ENCODE results near the gene NMRK2.
A peak's percentile ranks its signal among the peaks of the same experiment; 100 is the strongest.

DNA sequence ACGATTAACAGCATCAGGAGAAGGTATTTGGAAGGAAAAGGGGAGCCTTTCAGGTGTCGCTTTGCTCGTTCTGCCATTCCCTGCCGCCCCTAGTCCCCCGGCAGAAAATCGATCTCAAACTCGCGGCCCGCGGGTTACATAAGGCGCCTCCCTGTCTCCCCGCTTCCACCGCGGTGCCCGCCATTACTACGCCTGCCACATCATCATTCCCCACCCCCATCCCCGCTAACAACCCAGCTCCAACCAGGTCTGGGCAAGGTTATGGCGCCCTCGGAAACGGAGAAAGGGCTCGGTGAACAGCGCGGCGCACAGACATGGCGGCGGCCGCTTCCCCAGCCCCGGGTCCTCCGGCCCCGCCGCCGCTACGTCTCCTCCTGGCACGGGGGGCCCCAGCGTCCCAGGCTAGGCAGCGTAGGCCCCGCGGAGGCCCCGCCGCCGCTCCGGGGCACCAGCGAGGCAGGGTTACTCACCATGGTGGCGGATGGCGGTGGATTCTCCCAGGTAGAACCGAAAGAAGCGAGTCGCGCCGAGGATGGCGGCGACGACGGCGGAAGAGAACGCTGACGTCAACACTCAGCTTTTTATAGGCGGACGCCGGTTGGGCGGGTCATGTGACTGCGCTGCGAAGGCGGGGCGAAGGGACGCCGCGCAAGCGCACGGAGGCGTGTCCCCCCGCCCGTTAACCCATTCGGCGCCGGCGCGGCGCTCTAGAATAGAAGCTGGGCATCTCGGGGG is 52.2 kb downstream of the NMRK2 start, which contains the start of gene EEF2:
- TF ChIP-seq POLR2A (IDR thresholded peaks at IDR 0.05) = peak; percentile 100
- TF ChIP-seq, protein P1, sequence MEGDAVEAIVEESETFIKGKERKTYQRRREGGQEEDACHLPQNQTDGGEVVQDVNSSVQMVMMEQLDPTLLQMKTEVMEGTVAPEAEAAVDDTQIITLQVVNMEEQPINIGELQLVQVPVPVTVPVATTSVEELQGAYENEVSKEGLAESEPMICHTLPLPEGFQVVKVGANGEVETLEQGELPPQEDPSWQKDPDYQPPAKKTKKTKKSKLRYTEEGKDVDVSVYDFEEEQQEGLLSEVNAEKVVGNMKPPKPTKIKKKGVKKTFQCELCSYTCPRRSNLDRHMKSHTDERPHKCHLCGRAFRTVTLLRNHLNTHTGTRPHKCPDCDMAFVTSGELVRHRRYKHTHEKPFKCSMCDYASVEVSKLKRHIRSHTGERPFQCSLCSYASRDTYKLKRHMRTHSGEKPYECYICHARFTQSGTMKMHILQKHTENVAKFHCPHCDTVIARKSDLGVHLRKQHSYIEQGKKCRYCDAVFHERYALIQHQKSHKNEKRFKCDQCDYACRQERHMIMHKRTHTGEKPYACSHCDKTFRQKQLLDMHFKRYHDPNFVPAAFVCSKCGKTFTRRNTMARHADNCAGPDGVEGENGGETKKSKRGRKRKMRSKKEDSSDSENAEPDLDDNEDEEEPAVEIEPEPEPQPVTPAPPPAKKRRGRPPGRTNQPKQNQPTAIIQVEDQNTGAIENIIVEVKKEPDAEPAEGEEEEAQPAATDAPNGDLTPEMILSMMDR (IDR thresholded peaks at IDR 0.05 in 4 of 5, conservative IDR thresholded peaks at IDR 0.05 in 1 of 5) = peak in 1 of 5 experiments; percentile 28

All from gastrocnemius medialis (tissue), 4 donors.